Neural progenitor cell (in vitro differentiated cells): ENCODE measurements around the gene SLC16A13. TPM values are rescaled to one million over a fixed set of nuclear protein-coding genes. Genes with fewer than 3 reads are reported as not detected.

Experiments
- DNase-seq: peaks from one replicate; pipeline ENCODE4 v3.0.0-alpha.2; 2016; ENCODE audit warnings: low spot score
- H2AFZ ChIP-seq: fragments of 200-600 bp; sonication (generic); replicated peaks from 2 replicates; pipeline ENCODE4 v1.6.1; 2016; ENCODE audit warnings: antibody characterized with exemption
- H3F3A ChIP-seq: fragments of 200-600 bp; sonication (generic); 2 replicates; pipeline ENCODE4 v1.6.1; 2016; ENCODE audit warnings: antibody characterized with exemption, low read depth
- H3K27ac ChIP-seq: fragments of 200-600 bp; sonication (generic); 2 replicates; pipeline ENCODE4 v1.5.1; 2016; ENCODE audit warnings: mild to moderate bottlenecking
- H3K27me3 ChIP-seq: fragments of 200-600 bp; sonication (generic); 2 replicates; pipeline ENCODE4 v1.6.1; 2016; ENCODE audit warnings: mild to moderate bottlenecking, moderate library complexity
- H3K36me3 ChIP-seq: fragments of 200-600 bp; sonication (generic); 2 replicates; pipeline ENCODE4 v1.5.1; 2016
- H3K4me1 ChIP-seq: fragments of 200-600 bp; sonication (generic); 2 replicates; pipeline ENCODE4 v1.6.1; 2016; ENCODE audit warnings: mixed run types
- H3K4me2 ChIP-seq: fragments of 200-600 bp; sonication (generic); 2 replicates; pipeline ENCODE4 v1.6.1; 2016
- H3K4me3 ChIP-seq: fragments of 200-600 bp; sonication (generic); 2 replicates; pipeline ENCODE4 v1.5.1; 2016
- H3K79me2 ChIP-seq: fragments of 200-600 bp; sonication (generic); 2 replicates; pipeline ENCODE4 v1.6.1; 2016; ENCODE audit warnings: low read depth
- H3K9ac ChIP-seq: fragments of 200-600 bp; sonication (generic); 2 replicates; pipeline ENCODE4 v1.6.1; 2016
- H3K9me3 ChIP-seq: fragments of 200-600 bp; sonication (generic); 2 replicates; pipeline ENCODE4 v1.5.1; 2016; ENCODE audit warnings: low read depth
- H4K20me1 ChIP-seq: fragments of 200-600 bp; sonication (generic); 2 replicates; pipeline ENCODE4 v1.6.1; 2016; ENCODE audit warnings: low read depth
- H3K27ac Mint-ChIP-seq: 3 replicates; pipeline ENCODE4 v1.8.0; 2021; ENCODE audit warnings: mixed read lengths
- H3K27me3 Mint-ChIP-seq: 2 replicates; pipeline ENCODE4 v1.8.0; 2022; ENCODE audit warnings: low read depth, mild to moderate bottlenecking, inconsistent platforms, moderate library complexity, mixed read lengths; ENCODE audit not compliant: insufficient read depth
- H3K36me3 Mint-ChIP-seq: 3 replicates; pipeline ENCODE4 v1.8.0; 2021; ENCODE audit warnings: mixed read lengths
- H3K4me1 Mint-ChIP-seq: 3 replicates; pipeline ENCODE4 v1.8.0; 2021; ENCODE audit warnings: mixed read lengths
- H3K4me3 Mint-ChIP-seq: 3 replicates; pipeline ENCODE4 v1.8.0; 2021; ENCODE audit warnings: mild to moderate bottlenecking, moderate library complexity, mixed read lengths
- H3K9me3 Mint-ChIP-seq: 3 replicates; pipeline ENCODE4 v1.8.0; 2020; ENCODE audit warnings: mixed read lengths
- EZH2 ChIP-seq: fragments of 200-600 bp; sonication (generic); IDR thresholded peaks from 2 replicates; pipeline ENCODE4 v1.6.1; 2017; ENCODE audit warnings: antibody characterized with exemption, mild to moderate bottlenecking, moderate library complexity
- EZH2phosphoT487 ChIP-seq: fragments of 200-600 bp; sonication (generic); IDR thresholded peaks from 2 replicates; pipeline ENCODE4 v1.6.1; 2017; ENCODE audit warnings: antibody characterized with exemption
- total RNA-seq: library from RNA; depleted of rRNA; stranded (reverse); fragments of >200 nt; gene quantifications from 2 replicates; pipeline ENCODE4 v1.2.3, GENCODE V29; 2015; ENCODE audit warnings: low replicate concordance
- TF ChIP-seq, protein P1 (sequence below): fragments of 200-600 bp; sonication (generic); IDR thresholded peaks from 2 replicates; pipeline ENCODE4 v1.5.1; 2017; ENCODE audit warnings: antibody characterized with exemption, mild to moderate bottlenecking

SLC16A13 gene
- total RNA-seq, 1 donor from 2014 or later = not detected

DNA sequence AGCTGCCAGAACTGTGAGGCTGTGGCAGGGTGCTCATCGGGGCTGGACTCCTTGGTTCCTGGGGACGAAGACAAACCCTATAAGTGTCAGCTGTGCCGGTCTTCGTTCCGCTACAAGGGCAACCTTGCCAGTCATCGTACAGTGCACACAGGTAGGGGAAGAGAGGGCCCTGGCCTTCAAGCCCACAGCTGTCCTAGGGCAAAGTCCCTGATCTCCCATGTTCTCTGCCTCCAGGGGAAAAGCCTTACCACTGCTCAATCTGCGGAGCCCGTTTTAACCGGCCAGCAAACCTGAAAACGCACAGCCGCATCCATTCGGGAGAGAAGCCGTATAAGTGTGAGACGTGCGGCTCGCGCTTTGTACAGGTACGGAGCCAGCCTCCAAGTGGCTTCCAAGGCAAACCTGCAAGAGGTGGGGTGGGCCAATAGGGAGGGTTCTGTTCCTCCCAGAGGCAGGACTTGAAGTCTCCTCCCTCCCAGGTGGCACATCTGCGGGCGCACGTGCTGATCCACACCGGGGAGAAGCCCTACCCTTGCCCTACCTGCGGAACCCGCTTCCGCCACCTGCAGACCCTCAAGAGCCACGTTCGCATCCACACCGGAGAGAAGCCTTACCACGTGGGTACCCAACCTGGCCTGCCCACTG lies 9.2 kb upstream of the SLC16A13 start:
- H3K27me3 Mint-ChIP-seq = peaks cover 44% of the 10 kb centered on the region
- TF ChIP-seq, protein P1, sequence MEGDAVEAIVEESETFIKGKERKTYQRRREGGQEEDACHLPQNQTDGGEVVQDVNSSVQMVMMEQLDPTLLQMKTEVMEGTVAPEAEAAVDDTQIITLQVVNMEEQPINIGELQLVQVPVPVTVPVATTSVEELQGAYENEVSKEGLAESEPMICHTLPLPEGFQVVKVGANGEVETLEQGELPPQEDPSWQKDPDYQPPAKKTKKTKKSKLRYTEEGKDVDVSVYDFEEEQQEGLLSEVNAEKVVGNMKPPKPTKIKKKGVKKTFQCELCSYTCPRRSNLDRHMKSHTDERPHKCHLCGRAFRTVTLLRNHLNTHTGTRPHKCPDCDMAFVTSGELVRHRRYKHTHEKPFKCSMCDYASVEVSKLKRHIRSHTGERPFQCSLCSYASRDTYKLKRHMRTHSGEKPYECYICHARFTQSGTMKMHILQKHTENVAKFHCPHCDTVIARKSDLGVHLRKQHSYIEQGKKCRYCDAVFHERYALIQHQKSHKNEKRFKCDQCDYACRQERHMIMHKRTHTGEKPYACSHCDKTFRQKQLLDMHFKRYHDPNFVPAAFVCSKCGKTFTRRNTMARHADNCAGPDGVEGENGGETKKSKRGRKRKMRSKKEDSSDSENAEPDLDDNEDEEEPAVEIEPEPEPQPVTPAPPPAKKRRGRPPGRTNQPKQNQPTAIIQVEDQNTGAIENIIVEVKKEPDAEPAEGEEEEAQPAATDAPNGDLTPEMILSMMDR = no peak
- no peak for TF ChIP-seq EZH2
- no peak for TF ChIP-seq EZH2phosphoT487
- no peaks in the 10 kb centered on the region for H3K79me2 ChIP-seq

DNA sequence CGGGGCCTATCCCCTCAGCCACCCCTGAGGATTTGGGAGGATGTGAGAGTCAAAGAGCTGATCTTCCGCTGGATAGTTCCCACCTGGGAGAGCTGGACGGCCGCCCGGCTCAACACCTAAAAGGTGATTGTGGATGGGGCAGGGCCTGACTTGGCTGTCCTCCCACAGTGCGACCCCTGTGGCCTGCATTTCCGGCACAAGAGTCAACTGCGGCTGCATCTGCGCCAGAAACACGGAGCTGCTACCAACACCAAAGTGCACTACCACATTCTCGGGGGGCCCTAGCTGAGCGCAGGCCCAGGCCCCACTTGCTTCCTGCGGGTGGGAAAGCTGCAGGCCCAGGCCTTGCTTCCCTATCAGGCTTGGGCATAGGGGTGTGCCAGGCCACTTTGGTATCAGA lies 8.5 kb upstream of the SLC16A13 start:
- no peak overlapping the region for H3K4me2 ChIP-seq

More for the DNA sequence above, 9.2 kb upstream of the SLC16A13 start:
- Histone ChIP-seq H3K4me3 (no peak overlapping the region), H3K36me3 (no peaks in the 10 kb centered on the region), H2AFZ (no peak overlapping the region), H3K9ac (no peak overlapping the region), H3K4me2 (no peak overlapping the region), H3K4me1 (peaks cover 3% of the 10 kb centered on the region), H3K27ac (no peak overlapping the region), H3F3A (peaks cover 18% of the 10 kb centered on the region), H4K20me1 (no peaks in the 10 kb centered on the region), H3K27me3 (peaks cover 28% of the 10 kb centered on the region), H3K9me3 (no peaks in the 10 kb centered on the region)
- Mint-ChIP-seq H3K4me3 (no peak overlapping the region), H3K36me3 (no peaks in the 10 kb centered on the region), H3K9me3 (peaks cover 2% of the 10 kb centered on the region), H3K4me1 (peaks cover 14% of the 10 kb centered on the region), H3K27ac (no peak overlapping the region)
- no peak for DNase-seq

DNA sequence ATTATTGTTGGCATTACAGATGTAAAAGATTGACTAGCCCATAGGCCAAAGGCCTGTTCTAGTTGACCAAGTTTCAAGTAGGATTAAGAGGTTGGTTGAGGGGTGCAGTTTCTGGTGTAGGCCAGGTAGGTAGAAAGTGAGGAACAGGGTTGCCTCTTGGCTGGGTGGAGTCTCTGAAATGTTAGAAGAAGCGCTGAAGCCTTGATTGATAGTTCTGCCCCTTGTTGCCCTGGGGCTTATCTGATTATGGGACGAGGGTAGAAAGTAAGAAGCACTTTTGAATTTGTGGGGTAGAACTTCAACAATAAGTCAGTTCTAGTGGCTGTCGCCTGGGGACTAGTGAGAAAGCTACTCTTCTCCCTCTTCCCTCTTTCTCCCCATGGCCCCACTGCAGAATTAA lies 6.7 kb upstream of the SLC16A13 start:
- TF ChIP-seq, protein P1 = no peak
- no peak for TF ChIP-seq EZH2
- no peak for TF ChIP-seq EZH2phosphoT487
- H3K9me3 Mint-ChIP-seq = no peaks in the 10 kb centered on the region
- DNase-seq = no peak
- no peak overlapping the region for H3K4me2 ChIP-seq
- H3K27ac ChIP-seq = no peak overlapping the region
- H3K36me3 ChIP-seq = no peaks in the 10 kb centered on the region
- H3K4me1 ChIP-seq = no peaks in the 10 kb centered on the region
- no peaks in the 10 kb centered on the region for H3F3A ChIP-seq
- H3K4me3 ChIP-seq = no peak overlapping the region
- H3K4me1 Mint-ChIP-seq = peaks cover 2% of the 10 kb centered on the region
- H3K27ac Mint-ChIP-seq = no peak overlapping the region
- no peaks in the 10 kb centered on the region for H3K9me3 ChIP-seq
- H3K4me3 Mint-ChIP-seq = no peak overlapping the region
- no peak overlapping the region for H2AFZ ChIP-seq
- H3K9ac ChIP-seq = no peak overlapping the region
- H3K27me3 Mint-ChIP-seq = peaks cover 29% of the 10 kb centered on the region
- H3K36me3 Mint-ChIP-seq = no peaks in the 10 kb centered on the region
- no peaks in the 10 kb centered on the region for H3K79me2 ChIP-seq
- H4K20me1 ChIP-seq = no peaks in the 10 kb centered on the region
- H3K27me3 ChIP-seq = peaks cover 3% of the 10 kb centered on the region

More for the DNA sequence above, 8.5 kb upstream of the SLC16A13 start:
- peaks cover 12% of the 10 kb centered on the region for H3F3A ChIP-seq
- H2AFZ ChIP-seq = no peak overlapping the region
- peaks cover 12% of the 10 kb centered on the region for H3K4me1 Mint-ChIP-seq
- H3K79me2 ChIP-seq = no peaks in the 10 kb centered on the region
- peaks cover 2% of the 10 kb centered on the region for H3K9me3 Mint-ChIP-seq
- no peak overlapping the region for H3K27ac ChIP-seq
- H3K4me3 Mint-ChIP-seq = no peak overlapping the region
- H4K20me1 ChIP-seq = no peaks in the 10 kb centered on the region
- H3K36me3 ChIP-seq = no peaks in the 10 kb centered on the region
- H3K4me3 ChIP-seq = no peak overlapping the region
- no peak overlapping the region for H3K9ac ChIP-seq
- TF ChIP-seq EZH2 (no peak), EZH2phosphoT487 (no peak)
- TF ChIP-seq, protein P1 = no peak
- peaks cover 21% of the 10 kb centered on the region for H3K27me3 ChIP-seq
- H3K36me3 Mint-ChIP-seq = no peaks in the 10 kb centered on the region
- H3K27me3 Mint-ChIP-seq = peaks cover 41% of the 10 kb centered on the region
- no peak for DNase-seq
- no peaks in the 10 kb centered on the region for H3K9me3 ChIP-seq
- no peaks in the 10 kb centered on the region for H3K4me1 ChIP-seq
- no peak overlapping the region for H3K27ac Mint-ChIP-seq
